K562 (cell line): ENCODE results near the gene CENPX. TPM values are rescaled to one million over a fixed set of nuclear protein-coding genes. Genes with fewer than 3 reads are reported as not detected.

Source experiments
- ATAC-seq: fragments of 200-7000 bp; cut with Tn5 transposase; 3 replicates; pipeline ENCODE4 v1.9.1; 2020; ENCODE audit warnings: moderate library complexity
- BruUV-seq: library from RNA; stranded (reverse); fragments of 400-500 nt; replicated peaks from 2 replicates; lab custom pipeline; 2021; lab: Mats Ljungman, UMichigan
- CTCF ChIA-PET: fragments of 300-600 bp; formaldehyde crosslinking; extraction: SDS; loops from one replicate; lab custom pipeline; 2021; ENCODE audit warnings: low intra/inter-chr PET ratio; lab: Yijun Ruan, JAX
- POLR2A ChIA-PET: fragments of 300-600, 350-650 bp; sonication (Branson Sonifier 250); formaldehyde crosslinking; extraction: SDS; loops from one replicate; lab custom pipeline; 2021; ENCODE audit warnings: antibody characterized with exemption, inconsistent platforms; lab: Yijun Ruan, JAX
- DNase-seq, 4 experiments: peaks; one replicate each; pipeline versions ENCODE4 v3.0.0 to v3.0.0-alpha.2; 2011 to 2018; ENCODE audit warnings: low spot score in 3 of 4, mixed read lengths in 3 of 4; ENCODE audit errors: extremely low read depth in 1 of 4
- FAIRE-seq: peaks from 2 replicates; lab custom pipeline; 2011; peaks lifted over from hg19 to GRCh38; lab: Jason Lieb, UNC
- H2AFZ ChIP-seq: 2 replicates; pipeline ENCODE4 v1.6.0; 2011; ENCODE audit warnings: low read depth, low read length, control low read depth, inconsistent platforms
- H3K27ac ChIP-seq: fragments of 200-600 bp; 3 replicates; pipeline ENCODE4 v1.8.0; 2011; ENCODE audit warnings: low read depth, mild to moderate bottlenecking, control low read depth, inconsistent platforms, low read length, moderate library complexity, mixed read lengths; ENCODE audit errors: extremely low read depth
- H3K27me3 ChIP-seq, 2 experiments: fragments of 300-600 bp in 1 of 2; 2 replicates in 1 of 2; 3 replicates in 1 of 2; pipeline versions ENCODE4 v1.6.0 to v1.8.0; 2011; ENCODE audit warnings: inconsistent platforms in 2 of 2, low read length in 2 of 2, mild to moderate bottlenecking in 1 of 2, mixed read lengths in 1 of 2, moderate library complexity in 1 of 2; ENCODE audit not compliant: control insufficient read depth in 2 of 2, insufficient read depth in 2 of 2
- H3K36me3 ChIP-seq: fragments of 300-600 bp; 3 replicates; pipeline ENCODE4 v1.8.0; 2011; ENCODE audit warnings: mild to moderate bottlenecking, low read length, inconsistent platforms; ENCODE audit not compliant: control insufficient read depth, insufficient read depth
- H3K4me1 ChIP-seq, 2 experiments: fragments of 200-600 bp in 1 of 2; replicated peaks in 1 of 2; 2 replicates in 1 of 2; 3 replicates in 1 of 2; pipeline versions ENCODE4 v1.5.1 to v1.8.0; 2011; ENCODE audit warnings: inconsistent platforms in 2 of 2, low read length in 2 of 2, mild to moderate bottlenecking in 1 of 2, mixed read lengths in 1 of 2, moderate library complexity in 1 of 2; ENCODE audit not compliant: control insufficient read depth in 2 of 2, insufficient read depth in 2 of 2
- H3K4me2 ChIP-seq: 2 replicates; pipeline ENCODE4 v1.6.1; 2011; ENCODE audit warnings: low read length, control low read depth, inconsistent platforms, mixed read lengths; ENCODE audit not compliant: insufficient read depth
- H3K4me3 ChIP-seq: fragments of 200-600 bp; sonication (generic), shearing (Covaris generic); 2 replicates; pipeline ENCODE4 v1.5.1; 2016; ENCODE audit warnings: control low read depth, inconsistent platforms
- H3K79me2 ChIP-seq: fragments of 200-600 bp; 3 replicates; pipeline ENCODE4 v1.8.0; 2011; ENCODE audit warnings: low read length, inconsistent platforms; ENCODE audit not compliant: control insufficient read depth, insufficient read depth
- H3K9ac ChIP-seq, 2 experiments: 2 replicates each; pipeline versions ENCODE4 v1.6.0 to v1.6.1; 2011; ENCODE audit warnings: low read depth in 2 of 2, low read length in 2 of 2, control low read depth in 1 of 2, inconsistent platforms in 1 of 2, mild to moderate bottlenecking in 1 of 2, mixed read lengths in 1 of 2; ENCODE audit not compliant: insufficient read depth in 1 of 2
- H3K9me1 ChIP-seq: one replicate; pipeline ENCODE4 v1.6.0; 2011; ENCODE audit warnings: inconsistent platforms, mild to moderate bottlenecking, low read length, moderate library complexity; ENCODE audit not compliant: control insufficient read depth, insufficient read depth
- H3K9me3 ChIP-seq: replicated peaks from 2 replicates; pipeline ENCODE4 v1.5.1; 2011; ENCODE audit warnings: low read depth, low read length, inconsistent platforms; ENCODE audit not compliant: control insufficient read depth, insufficient read depth
- H4K20me1 ChIP-seq: replicated peaks from 2 replicates; pipeline ENCODE4 v1.6.1; 2011; ENCODE audit warnings: low read length, inconsistent platforms, mixed read lengths; ENCODE audit not compliant: control insufficient read depth, insufficient read depth
- CHAMP1 ChIP-seq: fragments of 450-650 bp; IDR thresholded peaks from 2 replicates; pipeline ENCODE4 v1.6.1; 2016; ENCODE audit warnings: mild to moderate bottlenecking
- EHMT2 ChIP-seq: fragments of 450-650 bp; IDR thresholded peaks from 2 replicates; pipeline ENCODE4 v1.6.1; 2018; ENCODE audit warnings: antibody characterized with exemption
- ESRRB ChIP-seq: fragments of 250-450 bp; sonication (Bioruptor Pico); IDR thresholded peaks from 2 replicates; pipeline ENCODE4 v1.5.0; 2020; ENCODE audit warnings: mild to moderate bottlenecking, moderate library complexity, borderline replicate concordance
- STAG1 ChIP-seq: sonication (generic); formaldehyde crosslinking; IDR thresholded peaks from 2 replicates; pipeline ENCODE4 v1.5.0; 2020; ENCODE audit warnings: missing genetic modification reagents, borderline replicate concordance
- TEAD4 ChIP-seq, 2 experiments: sonication (generic) in 1 of 2; formaldehyde crosslinking in 1 of 2; IDR thresholded peaks; 2 replicates each; pipeline versions ENCODE4 v1.6.1 to v1.8.0; 2012 to 2022; ENCODE audit warnings: borderline replicate concordance in 1 of 2, inconsistent platforms in 1 of 2, low read length in 1 of 2, mild to moderate bottlenecking in 1 of 2, missing genetic modification reagents in 1 of 2
- U2AF1 ChIP-seq: fragments of 200-400 bp; formaldehyde crosslinking; optimal IDR thresholded peaks from 2 replicates; pipeline ENCODE3; 2017; ENCODE audit warnings: mild to moderate bottlenecking, low read depth, low read length, moderate library complexity
- WGBS: fragments of 100-300 bp; shearing (Covaris generic); methylation state at CpG from one replicate; pipeline ENCODE4 v1.1.6; 2016; ENCODE audit warnings: low coverage, mixed read lengths; ENCODE audit not compliant: insufficient coverage; ENCODE audit errors: missing lambda C conversion rate; 5-methylcytosine and 5-hydroxymethylcytosine counted together
- in situ Hi-C: fragments of 300-500 bp; cut with MboI; formaldehyde crosslinking; loops from 4 replicates; pipeline ENCODE4 v1.15.0; 2018; ENCODE audit warnings: inconsistent platforms, mixed read lengths
- intact Hi-C: fragments of 100-400 bp; cut with micrococcal nuclease; formaldehyde crosslinking; loops from 2 replicates; pipeline ENCODE4 v1.14.2; 2022
- polyA plus RNA-seq, 8 experiments: library from polyadenylated mRNA; depleted of rRNA in 4 of 8; stranded (reverse) in 5 of 8; unstranded in 3 of 8; fragments of >200 nt; fragmentation: Nextera tagmentation in 2 of 8; fragmentation: Illumina TruSeq in 1 of 8; extraction: Ambion mirVana in 2 of 8; extraction: Trizol in 1 of 8; gene quantifications; 2 replicates each; pipeline versions ENCODE4 v1.2.1 to v1.2.3, GENCODE V29; 2011 to 2014; ENCODE audit warnings: inconsistent platforms in 1 of 8, missing spikeins in 1 of 8
- total RNA-seq, 7 experiments: library from RNA; depleted of rRNA in 6 of 7; stranded (reverse); fragments of >200 nt in 6 of 7; fragmentation: Illumina TruSeq in 2 of 7; extraction: Trizol in 2 of 7; gene quantifications; 2 replicates each; pipeline versions ENCODE4 v1.2.1 to v1.2.3, GENCODE V29; 2011 to 2021; ENCODE audit warnings: low replicate concordance in 1 of 7
- TF ChIP-seq, protein P1 (sequence below), 2 experiments: fragments of 450-650 bp; IDR thresholded peaks; 2 replicates each; pipeline ENCODE4 v1.6.1; 2016; ENCODE audit warnings: mild to moderate bottlenecking in 2 of 2, borderline replicate concordance in 1 of 2, low read depth in 1 of 2, moderate library complexity in 1 of 2
- TF ChIP-seq, protein P2 (sequence below), 2 experiments: fragments of 250-450 bp in 1 of 2; fragments of 450-650 bp in 1 of 2; sonication (Bioruptor Pico) in 1 of 2; IDR thresholded peaks; 2 replicates each; pipeline versions ENCODE4 v1.6.1 to v1.8.0; 2016 to 2021; ENCODE audit warnings: mild to moderate bottlenecking in 2 of 2, moderate library complexity in 2 of 2, missing compliant biosample characterization in 1 of 2, missing genetic modification characterization in 1 of 2

Gene CENPX
- total and polyA plus RNA-seq, 9 of the 15 experiments (the other 6 are each of a cell fraction or from before 2014, with no cell fraction given) = 32.7 to 352 (median 127) TPM

GRCh38 chr17:82041144-82041814, 18.6 kb upstream of the CENPX start:
- FAIRE-seq = no peak
- H3K4me2 ChIP-seq = no peak overlapping the region
- H3K9ac ChIP-seq = no peak overlapping the region
- ChIA-PET POLR2A (interaction anchor here (1.2 to 1.4 kb wide), 2 partner anchors 9 to 18 kb away, joined by 5 to 7 read pairs; partner anchors contain the start of genes CENPX and LRRC45), CTCF (no interaction called here)
- in situ Hi-C loops (no loop called here), intact Hi-C loops (no loop called here)
- no peaks in the 10 kb centered on the region for H3K27me3 ChIP-seq
- no peak overlapping the region for H3K27ac ChIP-seq
- no TSS peak for BruUV-seq
- peaks cover 10% of the 10 kb centered on the region; the same call in 1 of the 2 replicates for H4K20me1 ChIP-seq
- peaks cover 11% of the 10 kb centered on the region for H3K79me2 ChIP-seq
- no peaks in the 10 kb centered on the region for H3K9me1 ChIP-seq
- 73% methylated on average over 16 of the region's 17 CpGs for WGBS
- no peak overlapping the region for H2AFZ ChIP-seq
- H3K36me3 ChIP-seq = peaks cover 6% of the 10 kb centered on the region; the same call in 2 of the 3 replicates
- no peaks in the 10 kb centered on the region for H3K9me3 ChIP-seq
- H3K4me3 ChIP-seq = no peak overlapping the region
- no peak for ATAC-seq
- H3K4me1 ChIP-seq = peaks cover 6 to 49% of the 10 kb centered on the region in 2 experiments; a peak in 4 of 5 replicates
- no peak for DNase-seq
- TF ChIP-seq EHMT2 (no peak), TEAD4 (IDR thresholded peaks at IDR 0.05; ENCODE audit: low read length) (no peak), TEAD4 (CRISPR knock-in tag; IDR thresholded peaks at IDR 0.05; ENCODE audit: borderline replicate concordance) (no peak), STAG1 (no peak), U2AF1 (no peak), CHAMP1 (no peak), ESRRB (CRISPR knock-in tag) (no peak)
- TF ChIP-seq, protein P1, sequence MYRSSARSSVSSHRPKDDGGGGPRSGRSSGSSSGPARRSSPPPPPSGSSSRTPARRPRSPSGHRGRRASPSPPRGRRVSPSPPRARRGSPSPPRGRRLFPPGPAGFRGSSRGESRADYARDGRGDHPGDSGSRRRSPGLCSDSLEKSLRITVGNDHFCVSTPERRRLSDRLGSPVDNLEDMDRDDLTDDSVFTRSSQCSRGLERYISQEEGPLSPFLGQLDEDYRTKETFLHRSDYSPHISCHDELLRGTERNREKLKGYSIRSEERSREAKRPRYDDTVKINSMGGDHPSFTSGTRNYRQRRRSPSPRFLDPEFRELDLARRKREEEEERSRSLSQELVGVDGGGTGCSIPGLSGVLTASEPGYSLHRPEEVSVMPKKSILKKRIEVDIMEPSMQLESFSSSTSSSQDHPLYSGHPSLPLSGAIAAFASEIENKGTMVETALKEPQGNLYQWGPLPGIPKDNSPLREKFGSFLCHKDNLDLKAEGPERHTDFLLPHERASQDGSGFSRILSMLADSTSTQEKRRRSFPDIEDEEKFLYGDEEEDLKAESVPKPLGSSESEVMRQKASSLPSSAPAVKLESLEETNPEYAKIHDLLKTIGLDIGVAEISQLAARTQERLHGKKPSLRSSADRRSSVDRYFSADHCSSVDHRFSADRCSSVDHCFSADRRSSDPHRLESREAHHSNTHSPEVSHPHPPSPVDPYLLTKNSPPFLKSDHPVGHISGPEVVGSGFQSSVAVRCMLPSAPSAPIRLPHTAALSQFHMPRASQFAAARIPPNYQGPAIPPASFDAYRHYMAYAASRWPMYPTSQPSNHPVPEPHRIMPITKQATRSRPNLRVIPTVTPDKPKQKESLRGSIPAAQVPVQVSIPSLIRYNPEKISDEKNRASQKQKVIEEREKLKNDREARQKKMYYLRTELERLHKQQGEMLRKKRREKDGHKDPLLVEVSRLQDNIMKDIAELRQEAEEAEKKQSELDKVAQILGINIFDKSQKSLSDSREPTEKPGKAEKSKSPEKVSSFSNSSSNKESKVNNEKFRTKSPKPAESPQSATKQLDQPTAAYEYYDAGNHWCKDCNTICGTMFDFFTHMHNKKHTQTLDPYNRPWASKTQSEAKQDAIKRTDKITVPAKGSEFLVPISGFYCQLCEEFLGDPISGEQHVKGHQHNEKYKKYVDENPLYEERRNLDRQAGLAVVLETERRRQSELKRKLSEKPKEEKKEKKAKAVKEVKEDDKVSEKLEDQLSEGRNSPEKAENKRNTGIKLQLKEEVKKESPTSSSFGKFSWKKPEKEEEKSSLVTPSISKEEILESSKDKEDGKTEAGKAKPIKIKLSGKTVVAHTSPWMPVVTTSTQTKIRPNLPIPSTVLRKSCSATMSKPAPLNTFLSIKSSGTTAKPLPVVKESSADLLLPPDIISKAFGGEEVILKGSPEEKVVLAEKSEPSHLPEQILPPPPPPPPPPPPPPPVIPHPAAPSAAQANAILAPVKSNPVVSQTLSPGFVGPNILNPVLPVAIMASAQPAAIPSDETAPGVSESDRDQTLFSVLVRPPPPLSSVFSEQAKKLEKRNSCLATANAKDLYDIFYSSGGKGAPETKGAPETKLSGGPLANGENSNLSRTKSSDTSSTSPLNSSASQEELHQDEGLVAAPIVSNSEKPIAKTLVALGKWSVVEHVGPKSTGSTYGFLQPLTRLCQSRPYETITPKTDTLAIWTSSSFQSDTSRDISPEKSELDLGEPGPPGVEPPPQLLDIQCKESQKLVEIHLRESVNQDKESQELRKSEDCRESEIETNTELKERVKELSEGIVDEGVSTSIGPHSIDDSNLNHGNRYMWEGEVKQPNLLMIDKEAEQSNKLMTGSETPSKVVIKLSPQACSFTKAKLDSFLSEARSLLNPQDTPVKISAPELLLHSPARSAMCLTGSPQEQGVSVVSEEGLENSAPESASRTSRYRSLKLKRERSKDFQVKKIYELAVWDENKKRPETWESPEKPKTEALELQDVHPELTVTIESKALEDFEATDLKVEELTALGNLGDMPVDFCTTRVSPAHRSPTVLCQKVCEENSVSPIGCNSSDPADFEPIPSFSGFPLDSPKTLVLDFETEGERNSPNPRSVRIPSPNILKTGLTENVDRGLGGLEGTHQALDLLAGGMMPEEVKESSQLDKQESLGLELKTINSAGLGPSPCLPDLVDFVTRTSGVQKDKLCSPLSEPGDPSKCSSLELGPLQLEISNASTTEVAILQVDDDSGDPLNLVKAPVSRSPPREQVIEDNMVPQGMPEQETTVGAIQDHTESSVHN (IDR thresholded peaks at IDR 0.05; ENCODE audit: borderline replicate concordance in 1 of 2, low read depth in 1 of 2) = no peak
- TF ChIP-seq, protein P2, sequence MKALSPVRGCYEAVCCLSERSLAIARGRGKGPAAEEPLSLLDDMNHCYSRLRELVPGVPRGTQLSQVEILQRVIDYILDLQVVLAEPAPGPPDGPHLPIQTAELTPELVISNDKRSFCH (CRISPR knock-in tag; IDR thresholded peaks at IDR 0.05) = no peak
- TF ChIP-seq, protein P2 (tag; IDR thresholded peaks at IDR 0.05) = no peak
